Tibial nerve (tissue), 3 donors: ENCODE data around the gene CNTN2.

Source experiments
- POLR2A ChIP-seq, 2 donors: fragments of 450-650 bp; IDR thresholded peaks; one replicate each; pipeline ENCODE4 v1.6.1; 2017; ENCODE audit warnings: antibody characterized with exemption in 2 of 2, mild to moderate bottlenecking in 2 of 2, moderate library complexity in 2 of 2
- TF ChIP-seq, protein P1 (sequence below), 5 experiments: fragments of 200-600 bp in 3 of 5; fragments of 450-650 bp in 2 of 5; sonication (generic) in 3 of 5; IDR thresholded peaks; one replicate each; pipeline ENCODE4 v1.5.1; 2016 to 2019; ENCODE audit warnings: antibody characterized with exemption in 5 of 5, mild to moderate bottlenecking in 3 of 5, moderate library complexity in 2 of 5

DNA sequence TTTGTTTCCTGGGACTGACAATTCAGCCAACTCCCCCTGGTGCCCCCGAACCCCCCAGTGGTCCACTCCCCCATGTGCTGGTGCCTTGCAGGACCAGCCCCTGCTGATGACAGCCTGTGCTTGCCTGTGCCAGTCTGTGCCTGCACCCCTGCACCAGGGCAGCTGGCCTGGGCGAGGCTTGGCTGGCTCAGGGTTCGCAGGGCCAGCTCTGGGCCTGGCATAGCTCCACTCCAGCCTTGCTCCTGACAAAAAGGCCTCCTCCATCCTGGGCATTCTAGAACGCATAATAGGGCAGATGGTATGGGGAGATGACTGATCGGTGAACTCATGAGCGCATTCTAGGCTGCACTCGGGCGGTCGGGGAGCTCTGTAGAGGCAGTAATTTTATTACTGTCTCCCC is 5.4 kb downstream of the CNTN2 start:
- TF ChIP-seq, protein P1, sequence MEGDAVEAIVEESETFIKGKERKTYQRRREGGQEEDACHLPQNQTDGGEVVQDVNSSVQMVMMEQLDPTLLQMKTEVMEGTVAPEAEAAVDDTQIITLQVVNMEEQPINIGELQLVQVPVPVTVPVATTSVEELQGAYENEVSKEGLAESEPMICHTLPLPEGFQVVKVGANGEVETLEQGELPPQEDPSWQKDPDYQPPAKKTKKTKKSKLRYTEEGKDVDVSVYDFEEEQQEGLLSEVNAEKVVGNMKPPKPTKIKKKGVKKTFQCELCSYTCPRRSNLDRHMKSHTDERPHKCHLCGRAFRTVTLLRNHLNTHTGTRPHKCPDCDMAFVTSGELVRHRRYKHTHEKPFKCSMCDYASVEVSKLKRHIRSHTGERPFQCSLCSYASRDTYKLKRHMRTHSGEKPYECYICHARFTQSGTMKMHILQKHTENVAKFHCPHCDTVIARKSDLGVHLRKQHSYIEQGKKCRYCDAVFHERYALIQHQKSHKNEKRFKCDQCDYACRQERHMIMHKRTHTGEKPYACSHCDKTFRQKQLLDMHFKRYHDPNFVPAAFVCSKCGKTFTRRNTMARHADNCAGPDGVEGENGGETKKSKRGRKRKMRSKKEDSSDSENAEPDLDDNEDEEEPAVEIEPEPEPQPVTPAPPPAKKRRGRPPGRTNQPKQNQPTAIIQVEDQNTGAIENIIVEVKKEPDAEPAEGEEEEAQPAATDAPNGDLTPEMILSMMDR (IDR thresholded peaks at IDR 0.05) = no peak
- no peak for TF ChIP-seq POLR2A (IDR thresholded peaks at IDR 0.05)
